ENCODE data around the gene SMAGP. TPM values are rescaled to one million over a fixed set of nuclear protein-coding genes. Genes with fewer than 3 reads are reported as not detected.

Gene SMAGP
- total and polyA plus RNA-seq, 2 experiments from 2014 or later = 18.8 to 35.0 TPM

- WGBS, 2 experiments (ENCODE audit: low coverage in 1 of 2, low lambda C conversion rate in 2 of 2, missing lambda C conversion rate in 2 of 2) = 67 to 68% methylated on average over 10 of the region's 10 CpGs
- H3K27ac ChIP-seq = peak overlapping the region; percentile 28
- H3K27me3 ChIP-seq (replicated peaks; ENCODE audit: insufficient read depth) = no peaks in the 10 kb centered on the region
- peak overlapping the region; percentile 99 for H2AFZ ChIP-seq
- peak overlapping the region; percentile 92 for H3K4me3 ChIP-seq
- no peaks in the 10 kb centered on the region for H3K79me2 ChIP-seq (ENCODE audit: insufficient read depth)
- no peak for DNase-seq
- peak overlapping the region; percentile 89 for H3K9ac ChIP-seq
- H3F3A ChIP-seq (ENCODE audit: insufficient read depth) = peaks cover 8% of the 10 kb centered on the region
- H3K36me3 ChIP-seq (ENCODE audit: low read depth) = no peaks in the 10 kb centered on the region
- TF ChIP-seq EZH2 (IDR thresholded peaks at IDR 0.05; ENCODE audit: insufficient read depth, poor library complexity, severe bottlenecking) = no peak
- no peak for TF ChIP-seq EZH2phosphoT487 (IDR thresholded peaks at IDR 0.05; ENCODE audit: insufficient read depth, low read depth)
- in situ Hi-C loops (cut with MboI) = no loop called here
- H3K9me2 ChIP-seq (ENCODE audit: insufficient read depth) = no peaks in the 10 kb centered on the region
- H3K4me1 ChIP-seq (ENCODE audit: insufficient read depth) = 0 out of 2 replicates have a peak, but pooled peaks cover 5% of the 10 kb centered on the region
- no peaks in the 10 kb centered on the region for H3K9me3 ChIP-seq (ENCODE audit: low read depth)
- peak overlapping the region; percentile 92 for H3K4me2 ChIP-seq (ENCODE audit: unreplicated experiment)
- H4K20me1 ChIP-seq (ENCODE audit: insufficient read depth) = no peaks in the 10 kb centered on the region
Measured at GRCh38 chr12:51218607-51219161, 51.5 kb downstream of the SMAGP start.

GRCh38 chr12:51217968-51218606 lies 52.1 kb downstream of the SMAGP start, which contains the start of gene POU6F1:
TSS of gene POU6F1 (minus strand) at chr12:51218062. CDS start at chr12:51206836, 11,226 bp downstream.
- 1 to 4% methylated on average over 14 to 35 of the region's 35 CpGs for WGBS, 2 experiments (ENCODE audit: low coverage in 1 of 2, low lambda C conversion rate in 2 of 2, missing lambda C conversion rate in 2 of 2)
- H3K4me1 ChIP-seq (ENCODE audit: insufficient read depth) = 0 out of 2 replicates have a peak, but pooled peaks cover 5% of the 10 kb centered on the region
- in situ Hi-C loops (cut with MboI) = no loop called here

DNA sequence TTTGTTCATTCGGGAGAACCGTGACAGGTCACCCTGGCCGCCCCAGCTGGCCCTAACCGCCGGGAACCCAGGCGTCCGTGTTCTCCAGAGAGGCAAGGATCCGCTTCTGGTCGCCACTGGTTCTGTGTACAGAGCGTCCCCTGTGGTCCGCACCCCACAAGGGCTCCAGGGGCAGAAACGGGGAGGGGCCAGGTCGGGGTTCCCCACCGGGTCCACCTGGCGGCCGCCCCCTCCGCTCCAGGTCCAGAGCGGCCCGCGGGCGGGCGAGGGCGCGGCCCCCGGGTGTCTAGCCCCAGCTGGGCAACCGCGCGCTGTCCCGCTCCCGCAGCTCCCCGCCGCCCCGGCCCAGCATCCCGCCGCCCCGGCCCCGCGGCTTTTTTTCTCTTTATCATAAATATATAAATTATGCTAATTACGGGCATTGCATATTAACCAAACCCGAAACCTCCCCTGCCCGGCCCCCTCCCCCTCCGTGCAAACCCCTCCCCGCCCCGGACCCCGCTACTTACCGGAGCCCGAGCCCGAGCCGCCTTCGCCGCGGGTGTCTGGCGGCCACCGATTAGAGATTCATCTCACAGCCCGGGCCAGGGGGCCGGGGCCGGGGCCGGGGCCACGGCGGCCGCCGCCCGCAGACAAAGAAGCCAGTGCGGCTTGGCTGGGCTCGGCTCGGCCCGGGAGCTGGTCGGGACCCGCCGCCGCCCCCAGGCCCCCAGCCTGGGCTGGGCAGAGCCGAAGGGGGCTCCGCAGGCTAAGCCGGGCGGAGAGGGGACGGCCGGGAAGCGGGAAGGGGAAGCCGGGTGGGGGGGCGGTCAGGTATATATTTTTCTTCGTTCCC lies 52.9 kb downstream of the SMAGP start:
- H3K9me3 ChIP-seq (ENCODE audit: low read depth) = no peaks in the 10 kb centered on the region
- H3K36me3 ChIP-seq (ENCODE audit: low read depth) = no peaks in the 10 kb centered on the region
- H3K27ac ChIP-seq = no peak overlapping the region
- H3K9ac ChIP-seq = peak overlapping the region; percentile 89
- H3K9me2 ChIP-seq (ENCODE audit: insufficient read depth) = no peaks in the 10 kb centered on the region
- H2AFZ ChIP-seq = peak overlapping the region; percentile 99
- TF ChIP-seq EZH2phosphoT487 (IDR thresholded peaks at IDR 0.05; ENCODE audit: insufficient read depth, low read depth) (no peak), EZH2 (IDR thresholded peaks at IDR 0.05; ENCODE audit: insufficient read depth, poor library complexity, severe bottlenecking) (no peak)
- H3K4me2 ChIP-seq (ENCODE audit: unreplicated experiment) = peak overlapping the region; percentile 92
- H3F3A ChIP-seq (ENCODE audit: insufficient read depth) = peaks cover 8% of the 10 kb centered on the region
- DNase-seq = peak; percentile 64
- in situ Hi-C loops (cut with MboI) = no loop called here
- peak overlapping the region; percentile 92 for H3K4me3 ChIP-seq
- H3K4me1 ChIP-seq (ENCODE audit: insufficient read depth) = 0 out of 2 replicates have a peak, but pooled peaks cover 5% of the 10 kb centered on the region
- no peaks in the 10 kb centered on the region for H3K27me3 ChIP-seq (replicated peaks; ENCODE audit: insufficient read depth)
- no peaks in the 10 kb centered on the region for H4K20me1 ChIP-seq (ENCODE audit: insufficient read depth)
- H3K79me2 ChIP-seq (ENCODE audit: insufficient read depth) = no peaks in the 10 kb centered on the region
- WGBS, 2 experiments (ENCODE audit: low coverage in 1 of 2, low lambda C conversion rate in 2 of 2, missing lambda C conversion rate in 2 of 2) = 1 to 3% methylated on average over 16 to 77 of the region's 81 CpGs

More at GRCh38 chr12:51217968-51218606, 52.1 kb downstream of the SMAGP start, which contains the start of gene POU6F1:
- Histone ChIP-seq H3K4me3 (peak within 1 kb of the TSS; percentile 92), H3K79me2 (ENCODE audit: insufficient read depth) (no peaks in the 10 kb centered on the region), H3K27me3 (replicated peaks; ENCODE audit: insufficient read depth) (no peaks in the 10 kb centered on the region), H3K36me3 (ENCODE audit: low read depth) (no peaks in the 10 kb centered on the region), H3F3A (ENCODE audit: insufficient read depth) (peaks cover 8% of the 10 kb centered on the region), H2AFZ (peak within 1 kb of the TSS; percentile 99), H3K9me2 (ENCODE audit: insufficient read depth) (no peaks in the 10 kb centered on the region), H3K27ac (peak within 1 kb of the TSS; percentile 28), H4K20me1 (ENCODE audit: insufficient read depth) (no peaks in the 10 kb centered on the region), H3K9ac (peak within 1 kb of the TSS; percentile 89), H3K9me3 (ENCODE audit: low read depth) (no peaks in the 10 kb centered on the region), H3K4me2 (ENCODE audit: unreplicated experiment) (peak within 1 kb of the TSS; percentile 92)
- TF ChIP-seq EZH2 (IDR thresholded peaks at IDR 0.05; ENCODE audit: insufficient read depth, poor library complexity, severe bottlenecking) = no peak
- TF ChIP-seq EZH2phosphoT487 (IDR thresholded peaks at IDR 0.05; ENCODE audit: insufficient read depth, low read depth) = no peak
- DNase-seq = peak; percentile 91

- H3K4me1 ChIP-seq (ENCODE audit: insufficient read depth) = 0 out of 2 replicates have a peak, but pooled peaks cover 5% of the 10 kb centered on the region
- no peak overlapping the region for H3K27ac ChIP-seq
- H2AFZ ChIP-seq = peak overlapping the region; percentile 99
- peak overlapping the region; percentile 89 for H3K9ac ChIP-seq
- peak overlapping the region; percentile 92 for H3K4me2 ChIP-seq (ENCODE audit: unreplicated experiment)
- 17% methylated on average over 7 of the region's 7 CpGs for WGBS, 2 experiments (ENCODE audit: low coverage in 1 of 2, low lambda C conversion rate in 2 of 2, missing lambda C conversion rate in 2 of 2)
- H3K79me2 ChIP-seq (ENCODE audit: insufficient read depth) = no peaks in the 10 kb centered on the region
- peak overlapping the region; percentile 92 for H3K4me3 ChIP-seq
- H3K36me3 ChIP-seq (ENCODE audit: low read depth) = no peaks in the 10 kb centered on the region
- TF ChIP-seq EZH2 (IDR thresholded peaks at IDR 0.05; ENCODE audit: insufficient read depth, poor library complexity, severe bottlenecking) (no peak), EZH2phosphoT487 (IDR thresholded peaks at IDR 0.05; ENCODE audit: insufficient read depth, low read depth) (no peak)
- no peaks in the 10 kb centered on the region for H4K20me1 ChIP-seq (ENCODE audit: insufficient read depth)
- H3K9me3 ChIP-seq (ENCODE audit: low read depth) = no peaks in the 10 kb centered on the region
- H3F3A ChIP-seq (ENCODE audit: insufficient read depth) = peaks cover 8% of the 10 kb centered on the region
- in situ Hi-C loops (cut with MboI) = no loop called here
- no peak for DNase-seq
- H3K9me2 ChIP-seq (ENCODE audit: insufficient read depth) = no peaks in the 10 kb centered on the region
- no peaks in the 10 kb centered on the region for H3K27me3 ChIP-seq (replicated peaks; ENCODE audit: insufficient read depth)
Measured at GRCh38 chr12:51216642-51217041, 53.6 kb downstream of the SMAGP start.
